Mesothelial cell of epicardium (in vitro differentiated cells): Measurements from ENCODE around the gene DNAJC27. TPM values are rescaled to one million over a fixed set of nuclear protein-coding genes. Genes with fewer than 3 reads are reported as not detected.

Experiments
- DNase-seq, 2 experiments: peaks; one replicate each; pipeline ENCODE4 v3.0.0; 2021; ENCODE audit warnings: low spot score in 2 of 2; ENCODE audit not compliant: unreplicated experiment in 2 of 2
- H3K27ac Mint-ChIP-seq: 2 replicates; pipeline ENCODE4 v1.8.0; 2021; ENCODE audit warnings: mixed read lengths
- H3K27me3 Mint-ChIP-seq: 2 replicates; pipeline ENCODE4 v1.8.0; 2021; ENCODE audit warnings: low read depth, mixed read lengths
- H3K36me3 Mint-ChIP-seq: 2 replicates; pipeline ENCODE4 v1.8.0; 2021; ENCODE audit warnings: mixed read lengths
- H3K4me1 Mint-ChIP-seq: 2 replicates; pipeline ENCODE4 v1.8.0; 2021; ENCODE audit warnings: mixed read lengths
- H3K4me3 Mint-ChIP-seq: 2 replicates; pipeline ENCODE4 v1.8.0; 2021; ENCODE audit warnings: mild to moderate bottlenecking, moderate library complexity, mixed read lengths
- H3K9me3 Mint-ChIP-seq: 2 replicates; pipeline ENCODE4 v1.8.0; 2021; ENCODE audit warnings: mixed read lengths
- total RNA-seq: library from RNA; stranded (reverse); gene quantifications from 3 replicates; pipeline ENCODE4 v1.2.1, GENCODE V29; 2021
- TF ChIP-seq, protein P1 (sequence below): fragments of 200-600 bp; sonication (generic); IDR thresholded peaks from one replicate; pipeline ENCODE4 v1.5.0; 2021; ENCODE audit warnings: antibody characterized with exemption; ENCODE audit not compliant: unreplicated experiment

DNAJC27 gene
- total RNA-seq, 1 donor from 2014 or later: 10.9 TPM

DNA sequence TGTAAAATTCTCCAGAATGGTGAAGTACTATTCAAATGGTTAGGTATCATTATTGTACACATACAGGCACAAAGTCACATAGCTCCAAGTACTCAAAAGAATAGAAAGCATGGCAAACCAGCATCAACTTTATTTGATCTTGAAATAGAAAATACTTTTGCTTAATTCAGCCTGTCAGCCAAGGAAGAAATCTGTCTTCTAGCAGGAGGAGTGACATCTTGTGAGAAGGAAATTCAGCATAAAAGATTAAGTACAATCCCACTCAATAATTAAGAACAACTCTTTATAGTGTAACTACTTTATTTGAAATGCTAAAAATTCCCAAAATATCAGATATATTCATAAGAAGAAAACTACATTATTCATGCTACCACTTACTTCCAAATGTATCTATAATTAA lies 15.8 kb downstream of the DNAJC27 start:
- DNase-seq: no peak
- Mint-ChIP-seq H3K9me3 (peaks cover 20% of the 10 kb centered on the region), H3K4me3 (no peak overlapping the region), H3K4me1 (no peaks in the 10 kb centered on the region), H3K27ac (no peak overlapping the region), H3K27me3 (no peaks in the 10 kb centered on the region), H3K36me3 (peaks cover 83% of the 10 kb centered on the region)
- TF ChIP-seq, protein P1, sequence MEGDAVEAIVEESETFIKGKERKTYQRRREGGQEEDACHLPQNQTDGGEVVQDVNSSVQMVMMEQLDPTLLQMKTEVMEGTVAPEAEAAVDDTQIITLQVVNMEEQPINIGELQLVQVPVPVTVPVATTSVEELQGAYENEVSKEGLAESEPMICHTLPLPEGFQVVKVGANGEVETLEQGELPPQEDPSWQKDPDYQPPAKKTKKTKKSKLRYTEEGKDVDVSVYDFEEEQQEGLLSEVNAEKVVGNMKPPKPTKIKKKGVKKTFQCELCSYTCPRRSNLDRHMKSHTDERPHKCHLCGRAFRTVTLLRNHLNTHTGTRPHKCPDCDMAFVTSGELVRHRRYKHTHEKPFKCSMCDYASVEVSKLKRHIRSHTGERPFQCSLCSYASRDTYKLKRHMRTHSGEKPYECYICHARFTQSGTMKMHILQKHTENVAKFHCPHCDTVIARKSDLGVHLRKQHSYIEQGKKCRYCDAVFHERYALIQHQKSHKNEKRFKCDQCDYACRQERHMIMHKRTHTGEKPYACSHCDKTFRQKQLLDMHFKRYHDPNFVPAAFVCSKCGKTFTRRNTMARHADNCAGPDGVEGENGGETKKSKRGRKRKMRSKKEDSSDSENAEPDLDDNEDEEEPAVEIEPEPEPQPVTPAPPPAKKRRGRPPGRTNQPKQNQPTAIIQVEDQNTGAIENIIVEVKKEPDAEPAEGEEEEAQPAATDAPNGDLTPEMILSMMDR: no peak

DNA sequence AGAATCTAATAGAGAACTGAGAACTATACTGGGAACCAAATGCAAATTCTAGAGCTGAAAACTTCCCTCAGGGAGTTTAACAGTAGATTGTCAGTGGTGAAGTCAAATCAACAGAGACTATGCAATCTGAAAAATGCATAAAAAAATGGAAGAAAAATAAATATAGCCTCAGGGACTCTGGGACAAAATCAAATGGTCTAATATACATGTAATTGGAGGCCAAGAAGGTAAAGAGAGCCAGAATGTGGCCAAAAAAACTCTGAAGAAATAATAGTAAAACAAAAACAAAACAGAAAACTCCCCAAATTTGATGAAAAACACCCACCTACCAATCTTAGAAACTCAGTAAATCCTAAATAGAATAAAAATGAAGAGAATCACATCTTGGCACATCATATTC lies 16.5 kb downstream of the DNAJC27 start:
- no peak overlapping the region for H3K4me3 Mint-ChIP-seq
- H3K27ac Mint-ChIP-seq: no peak overlapping the region
- H3K9me3 Mint-ChIP-seq: peaks cover 20% of the 10 kb centered on the region
- H3K4me1 Mint-ChIP-seq: no peaks in the 10 kb centered on the region
- TF ChIP-seq, protein P1: no peak
- H3K27me3 Mint-ChIP-seq: no peaks in the 10 kb centered on the region
- DNase-seq: no peak
- H3K36me3 Mint-ChIP-seq: peaks cover 79% of the 10 kb centered on the region

DNA sequence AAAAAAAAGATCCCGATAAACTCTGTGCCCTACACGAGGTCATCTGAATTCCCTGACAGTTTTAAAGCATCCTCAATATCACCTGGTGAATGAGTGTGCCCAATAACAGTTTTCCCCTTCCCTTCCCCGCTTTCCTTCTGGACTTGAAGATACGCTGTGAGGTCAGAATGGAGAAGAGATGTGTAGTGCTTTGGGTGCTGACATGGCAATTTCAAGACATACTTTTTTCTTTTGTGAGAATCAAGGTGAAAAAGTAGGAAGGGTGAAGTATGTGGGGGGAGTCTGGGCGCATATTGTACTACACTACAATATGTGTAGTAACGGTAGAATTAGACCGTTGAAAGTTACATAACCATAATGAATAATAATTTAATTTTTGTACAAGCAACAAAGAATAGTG lies 21.7 kb downstream of the DNAJC27 start:
- no peak overlapping the region for H3K4me3 Mint-ChIP-seq
- no peak for DNase-seq
- no peaks in the 10 kb centered on the region for H3K27me3 Mint-ChIP-seq
- peaks cover 3% of the 10 kb centered on the region for H3K9me3 Mint-ChIP-seq
- TF ChIP-seq, protein P1: no peak
- no peaks in the 10 kb centered on the region for H3K4me1 Mint-ChIP-seq
- no peak overlapping the region for H3K27ac Mint-ChIP-seq
- peaks cover 52% of the 10 kb centered on the region for H3K36me3 Mint-ChIP-seq

DNA sequence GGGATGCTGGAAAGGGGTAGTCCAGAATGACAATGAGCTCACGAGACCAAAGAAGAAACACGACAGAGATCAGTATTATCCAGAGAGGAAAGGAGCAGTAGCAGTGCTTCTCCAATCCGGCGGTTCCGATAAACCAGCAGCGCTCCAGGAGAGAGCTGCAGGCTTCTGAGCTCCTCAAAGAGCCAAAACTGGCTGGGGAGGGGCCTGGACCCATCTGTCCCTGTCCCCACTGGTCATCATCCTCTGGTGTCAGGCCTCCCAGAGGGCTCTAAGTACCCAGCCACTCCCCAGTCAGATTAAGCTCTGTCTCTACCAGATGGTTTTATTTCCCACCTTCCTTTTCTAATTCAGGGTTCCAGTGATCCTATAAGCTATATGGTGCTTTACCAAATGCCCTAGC lies 23.2 kb downstream of the DNAJC27 start:
- H3K36me3 Mint-ChIP-seq: peaks cover 39% of the 10 kb centered on the region
- H3K27me3 Mint-ChIP-seq: no peaks in the 10 kb centered on the region
- TF ChIP-seq, protein P1: no peak
- no peaks in the 10 kb centered on the region for H3K9me3 Mint-ChIP-seq
- no peaks in the 10 kb centered on the region for H3K4me1 Mint-ChIP-seq
- no peak overlapping the region for H3K27ac Mint-ChIP-seq
- H3K4me3 Mint-ChIP-seq: no peak overlapping the region
- no peak for DNase-seq

DNA sequence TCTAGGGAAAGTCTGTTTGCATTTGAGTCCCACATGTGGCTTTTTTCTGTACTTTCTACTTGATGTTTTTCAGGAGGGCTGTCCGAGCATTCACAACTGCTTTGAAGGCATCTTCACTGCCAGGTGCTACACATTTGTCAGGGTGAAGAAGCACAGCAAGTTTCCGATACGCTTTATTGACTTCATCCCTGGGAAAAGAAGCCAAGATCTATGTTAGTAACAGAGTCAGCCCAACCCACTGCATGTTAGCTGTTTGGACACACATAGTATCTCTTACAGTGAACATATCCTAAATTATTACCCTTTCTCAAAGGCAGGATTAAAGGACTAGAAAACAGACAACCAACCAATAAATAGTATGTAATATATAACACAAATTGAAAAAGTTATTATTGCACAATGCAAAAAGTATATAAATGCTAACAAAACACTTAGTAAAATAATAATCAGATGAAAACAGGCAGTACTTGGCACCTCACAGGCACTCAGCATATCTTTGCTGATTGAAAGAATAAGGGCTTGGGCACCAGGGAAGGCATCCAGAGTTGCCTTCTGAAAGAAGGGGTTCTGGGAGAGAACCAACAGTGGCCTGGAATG lies 24.1 kb downstream of the DNAJC27 start:
- TF ChIP-seq, protein P1: no peak
- Mint-ChIP-seq H3K36me3 (peaks cover 35% of the 10 kb centered on the region), H3K9me3 (no peaks in the 10 kb centered on the region), H3K27ac (no peak overlapping the region), H3K27me3 (no peaks in the 10 kb centered on the region), H3K4me1 (no peaks in the 10 kb centered on the region), H3K4me3 (no peak overlapping the region)
- DNase-seq: no peak

DNA sequence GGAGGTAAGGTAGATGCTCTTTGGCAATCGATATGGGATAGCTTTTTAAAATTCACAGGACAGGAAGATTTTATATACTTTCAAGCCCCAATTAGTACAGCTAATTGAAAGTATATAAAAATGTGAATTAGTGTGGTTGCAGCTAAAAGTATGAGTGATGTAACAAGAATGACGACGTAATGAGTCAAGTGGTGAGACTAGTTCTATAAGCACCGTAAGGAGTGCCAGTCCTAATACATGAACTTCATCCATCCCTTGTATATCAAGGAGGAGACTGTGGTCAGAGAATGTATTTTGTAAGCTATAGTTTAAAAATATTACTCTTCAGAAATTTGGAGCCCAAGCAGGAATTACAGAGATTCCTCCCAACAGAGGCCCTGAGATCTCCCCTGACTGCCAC lies 25.8 kb downstream of the DNAJC27 start:
- Mint-ChIP-seq H3K27ac (no peak overlapping the region), H3K4me1 (no peaks in the 10 kb centered on the region), H3K27me3 (no peaks in the 10 kb centered on the region), H3K4me3 (no peak overlapping the region), H3K9me3 (no peaks in the 10 kb centered on the region), H3K36me3 (peaks cover 22% of the 10 kb centered on the region)
- no peak for DNase-seq
- TF ChIP-seq, protein P1: no peak
